ENCODE results near the gene FOXD4L1.
"Not testable (repeated sequence)": the region's sequence is repeated elsewhere in the genome, so short reads cannot be mapped to it uniquely, and the experiment has no call there.

FOXD4L1 gene

DNA sequence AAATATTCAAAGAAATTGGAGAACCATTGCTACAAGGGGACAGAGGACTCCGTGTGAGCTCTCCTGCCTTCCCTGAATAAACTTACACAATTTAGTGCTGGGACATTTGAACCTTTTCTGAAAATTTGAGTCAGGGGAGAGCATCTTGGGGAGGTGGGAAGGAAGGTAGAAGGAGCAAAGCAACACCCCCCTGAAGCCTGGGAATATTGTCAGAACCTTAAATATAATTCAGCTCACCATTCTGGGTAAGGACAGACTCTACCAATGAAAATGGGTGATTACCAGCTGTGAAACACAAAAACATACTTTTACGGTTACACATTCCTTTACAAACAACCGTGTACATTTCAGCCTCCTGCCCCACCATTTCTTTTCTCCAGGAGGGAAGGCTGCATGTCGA is at the start of gene FOXD4L1:
FOXD4L1 (plus strand) TSS at position 301 of the 400 bp plus-strand sequence. CDS start 592 bp downstream, outside the sequence.
- not testable (repeated sequence) for H3K4me3 ChIP-seq (ENCODE audit: low read depth, low read length)

DNA sequence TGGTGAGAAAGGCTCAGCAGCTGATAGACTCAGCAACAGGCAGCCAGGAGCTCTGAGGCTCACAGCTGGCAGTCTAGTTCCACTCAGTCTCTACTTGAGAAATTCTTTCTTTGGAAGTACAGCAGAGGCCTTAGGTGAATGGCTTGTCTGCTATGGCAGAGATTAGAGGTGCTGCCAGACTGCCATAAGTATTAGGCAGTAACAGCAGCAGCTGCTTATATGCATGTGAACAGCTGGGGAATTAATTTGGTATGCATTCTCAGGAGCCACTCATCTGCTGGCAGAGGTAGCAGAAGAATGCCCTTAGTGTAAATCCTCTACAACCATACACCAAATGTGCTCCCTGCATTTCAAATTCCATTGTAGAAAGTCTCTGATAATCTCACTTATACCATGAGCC is 32.7 kb upstream of the FOXD4L1 start:
- H3K4me3 ChIP-seq (ENCODE audit: low read depth, low read length) = not testable (repeated sequence)

DNA sequence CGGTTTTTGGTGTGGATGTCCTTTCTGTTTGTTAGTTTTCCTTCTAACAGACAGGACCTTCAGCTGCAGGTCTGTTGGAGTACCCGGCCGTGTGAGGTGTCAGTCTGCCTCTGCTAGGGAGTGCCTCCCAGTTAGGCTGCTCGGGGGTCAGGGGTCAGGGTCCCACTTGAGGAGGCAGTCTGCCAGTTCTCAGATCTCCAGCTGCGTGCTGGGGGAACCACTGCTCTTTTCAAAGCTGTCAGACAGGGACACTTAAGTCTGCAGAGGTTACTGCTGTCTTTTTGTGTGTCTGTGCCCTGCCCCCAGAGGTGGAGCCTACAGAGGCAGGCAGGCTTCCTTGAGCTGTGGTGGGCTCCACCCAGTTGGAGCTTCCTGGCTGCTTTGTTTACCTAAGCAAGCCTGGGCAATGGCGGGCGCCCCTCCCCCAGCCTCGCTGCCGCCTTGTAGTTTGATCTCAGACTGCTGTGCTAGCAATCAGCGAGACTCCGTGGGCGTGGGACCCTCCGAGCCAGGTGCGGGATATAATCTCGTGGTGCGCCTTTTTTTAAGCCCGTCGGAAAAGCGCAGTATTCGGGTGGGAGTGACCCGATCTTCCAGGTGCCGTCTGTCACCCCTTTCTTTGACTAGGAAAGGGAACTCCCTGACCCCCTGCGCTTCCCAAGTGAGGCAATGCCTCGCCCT is 21.6 kb upstream of the FOXD4L1 start:
- H3K4me3 ChIP-seq (ENCODE audit: low read depth, low read length) = not testable (repeated sequence)

DNA sequence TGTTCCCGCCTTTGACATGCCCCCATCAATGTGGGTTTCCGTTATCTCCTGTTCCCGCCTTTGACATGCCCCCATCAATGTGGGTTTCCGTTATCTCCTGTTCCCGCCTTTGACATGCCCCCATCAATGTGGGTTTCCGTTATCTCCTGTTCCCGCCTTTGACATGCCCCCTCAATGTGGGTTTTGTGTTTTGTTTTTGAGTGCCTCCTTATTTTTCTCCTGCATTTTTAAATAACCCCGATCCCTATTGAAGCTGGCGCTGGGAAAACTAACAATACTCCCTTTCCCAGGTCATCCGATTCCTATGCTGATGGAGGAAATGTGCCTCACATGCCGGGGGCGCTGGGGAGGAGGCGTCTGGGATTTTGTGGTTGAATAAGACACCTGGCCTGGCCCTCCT is 1.9 kb upstream of the FOXD4L1 start:
- H3K4me3 ChIP-seq (ENCODE audit: low read depth, low read length) = not testable (repeated sequence)

DNA sequence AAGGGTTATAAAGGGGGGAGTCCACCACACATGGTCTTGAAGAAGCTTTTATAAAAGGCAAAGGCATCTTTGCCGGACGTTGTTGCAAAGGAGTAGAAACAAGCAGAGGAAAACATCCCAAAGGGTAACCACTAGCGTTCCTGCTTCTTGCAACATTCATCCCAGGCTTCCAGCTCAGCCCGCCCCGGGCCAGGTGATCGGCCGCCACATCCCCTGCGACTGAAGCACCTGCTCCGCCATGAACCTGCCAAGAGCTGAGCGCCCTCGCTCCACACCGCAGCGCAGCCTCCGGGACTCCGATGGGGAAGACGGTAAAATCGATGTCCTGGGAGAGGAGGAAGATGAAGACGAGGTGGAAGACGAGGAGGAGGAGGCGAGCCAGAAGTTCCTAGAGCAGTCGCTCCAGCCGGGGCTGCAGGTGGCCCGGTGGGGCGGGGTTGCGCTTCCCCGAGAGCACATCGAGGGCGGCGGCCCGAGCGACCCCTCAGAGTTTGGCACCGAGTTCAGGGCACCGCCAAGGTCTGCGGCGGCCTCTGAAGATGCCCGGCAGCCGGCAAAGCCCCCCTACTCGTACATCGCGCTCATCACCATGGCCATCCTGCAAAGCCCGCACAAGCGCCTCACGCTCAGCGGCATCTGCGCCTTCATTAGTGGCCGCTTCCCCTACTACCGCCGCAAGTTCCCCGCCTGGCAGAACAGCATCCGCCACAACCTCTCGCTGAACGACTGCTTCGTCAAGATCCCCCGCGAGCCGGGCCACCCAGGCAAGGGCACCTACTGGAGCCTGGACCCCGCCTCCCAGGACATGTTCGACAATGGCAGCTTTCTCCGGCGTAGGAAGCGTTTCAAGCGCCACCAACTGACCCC is 787 bp downstream of the FOXD4L1 start:
- H3K4me3 ChIP-seq (ENCODE audit: low read depth, low read length) = not testable (repeated sequence)

DNA sequence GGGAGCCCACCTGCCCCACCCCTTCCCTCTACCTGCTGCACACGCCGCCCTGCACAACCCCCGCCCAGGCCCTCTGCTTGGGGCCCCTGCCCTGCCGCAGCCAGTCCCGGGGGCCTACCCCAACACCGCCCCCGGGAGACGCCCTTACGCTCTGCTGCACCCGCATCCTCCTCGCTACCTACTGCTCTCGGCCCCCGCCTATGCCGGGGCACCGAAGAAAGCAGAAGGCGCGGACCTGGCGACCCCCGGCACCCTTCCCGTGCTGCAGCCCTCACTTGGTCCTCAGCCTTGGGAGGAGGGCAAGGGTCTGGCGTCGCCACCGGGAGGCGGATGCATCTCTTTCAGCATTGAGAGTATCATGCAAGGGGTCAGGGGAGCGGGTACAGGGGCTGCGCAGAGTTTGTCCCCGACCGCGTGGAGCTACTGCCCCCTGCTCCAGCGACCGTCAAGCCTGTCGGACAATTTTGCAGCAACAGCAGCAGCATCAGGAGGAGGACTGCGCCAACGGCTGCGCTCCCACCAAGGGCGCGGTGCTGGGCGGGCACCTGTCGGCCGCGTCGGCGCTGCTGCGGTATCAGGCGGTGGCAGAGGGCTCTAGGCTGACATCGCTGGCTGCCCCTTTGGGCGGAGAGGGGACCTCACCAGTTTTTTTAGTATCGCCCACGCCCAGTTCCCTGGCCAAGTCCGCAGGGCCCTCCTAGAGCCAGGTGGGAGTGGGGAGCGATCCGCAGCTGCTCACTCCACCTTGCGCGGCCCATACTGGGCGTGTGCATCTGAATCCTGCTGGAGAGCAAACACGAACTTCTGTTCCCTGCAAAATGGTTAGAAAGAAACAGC is 1.6 kb downstream of the FOXD4L1 start:
- H3K4me3 ChIP-seq (ENCODE audit: low read depth, low read length) = not testable (repeated sequence)

DNA sequence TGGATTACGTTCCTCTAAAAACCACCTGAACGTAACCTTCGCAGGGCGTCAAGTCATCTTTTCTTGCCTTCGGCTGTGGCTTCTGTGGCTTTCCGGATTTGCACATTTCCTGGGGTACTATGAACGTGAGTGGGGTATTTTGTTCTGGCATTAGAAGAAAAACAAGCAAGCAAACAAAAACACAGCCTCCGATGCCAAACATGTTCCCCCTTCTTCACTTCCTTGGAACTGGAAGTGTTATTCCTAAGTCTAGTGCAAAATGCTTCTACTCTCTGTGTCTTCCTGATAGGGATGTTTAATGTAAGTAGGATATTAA is 2.2 kb downstream of the FOXD4L1 start:
- H3K4me3 ChIP-seq (ENCODE audit: low read depth, low read length) = not testable (repeated sequence)

DNA sequence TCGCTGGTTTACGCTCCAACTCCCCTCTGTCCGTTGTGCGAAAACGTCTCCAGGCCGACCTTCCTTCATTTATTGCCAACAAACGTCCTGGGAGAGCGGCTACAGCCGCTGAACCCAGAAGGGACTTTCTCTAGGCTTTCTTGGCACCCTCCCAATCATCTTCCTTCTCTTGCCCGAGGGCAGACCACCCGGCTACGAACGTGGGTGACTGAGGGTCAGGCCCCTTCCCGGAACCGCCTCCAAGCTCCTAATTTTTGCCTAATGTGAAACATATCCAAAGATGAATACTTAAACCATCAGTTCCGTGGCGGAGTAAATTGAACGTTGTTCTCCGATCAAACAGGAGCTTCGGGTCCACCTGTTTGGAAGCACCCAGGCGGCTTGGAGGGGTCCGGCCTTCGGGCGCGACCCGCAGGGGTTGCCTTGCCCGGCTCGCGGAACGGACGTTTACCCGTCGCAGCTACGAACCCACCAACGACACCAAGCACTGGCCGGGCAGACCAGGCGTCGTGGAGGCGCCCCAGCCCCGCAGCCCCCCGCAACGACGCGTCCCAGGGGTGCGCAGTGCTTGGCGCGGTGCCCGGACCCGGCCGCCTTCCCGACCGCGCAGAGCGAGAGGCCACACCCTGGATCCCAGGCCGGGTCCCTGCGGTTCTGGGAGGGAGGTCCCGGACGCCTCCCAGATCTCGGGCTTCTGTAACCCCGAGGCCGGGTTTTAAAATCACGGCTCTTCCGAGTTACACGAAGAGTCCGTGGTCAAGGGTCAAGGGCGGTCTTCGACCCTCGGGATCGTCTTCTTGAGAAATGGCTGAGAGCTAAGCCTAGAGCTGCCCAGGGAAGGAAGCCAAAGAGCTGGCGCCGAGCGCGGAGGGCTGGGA is 4.0 kb downstream of the FOXD4L1 start:
- peak overlapping the region; percentile 1 for H3K4me3 ChIP-seq (ENCODE audit: low read depth, low read length)

DNA sequence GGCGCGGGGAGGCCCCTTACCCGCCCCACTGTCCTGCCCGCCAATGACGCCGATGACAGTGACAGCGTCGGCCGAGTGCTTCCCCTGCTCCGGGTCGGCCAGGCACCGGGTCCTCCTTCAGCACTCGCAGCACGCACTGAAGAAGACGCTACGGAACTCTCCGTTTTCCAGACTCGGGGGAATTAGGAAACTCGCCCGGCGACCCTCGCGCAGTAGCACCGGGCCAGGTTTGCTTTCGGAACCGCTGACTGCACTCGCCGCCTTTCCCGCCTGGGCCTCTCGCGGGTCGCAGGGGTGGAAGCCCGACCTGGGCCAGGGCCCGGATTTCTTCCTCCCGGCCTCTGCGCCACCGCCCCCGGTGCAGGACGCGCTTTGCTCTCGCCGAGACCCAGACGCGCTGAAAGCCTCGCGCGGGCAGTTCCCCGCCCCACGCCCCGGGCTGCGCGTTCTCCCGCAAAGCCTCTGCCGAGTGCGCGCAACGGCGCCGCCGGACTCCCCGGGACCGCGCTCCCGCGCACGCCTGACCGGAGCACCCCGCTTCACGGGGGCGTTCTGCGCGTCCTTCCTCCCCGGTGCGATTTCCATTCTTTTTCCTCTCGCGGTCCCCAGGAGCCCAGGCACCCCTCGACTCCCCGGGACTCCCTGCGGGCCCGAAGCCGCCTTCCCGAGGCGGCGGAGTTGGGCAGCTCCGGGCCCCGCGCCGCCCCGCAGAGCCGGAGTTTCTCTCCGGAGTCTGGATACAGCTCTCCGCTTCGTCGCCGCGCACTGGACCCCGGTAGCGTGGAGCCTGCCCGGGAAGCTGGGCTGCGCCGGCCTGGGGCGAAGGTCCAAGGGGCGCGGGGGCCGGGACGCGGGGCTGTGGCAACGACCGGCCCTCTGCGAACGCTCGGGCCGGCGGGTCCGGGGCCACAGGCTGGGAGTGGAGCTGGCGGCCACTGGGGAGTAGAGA is 4.9 kb downstream of the FOXD4L1 start:
- H3K4me3 ChIP-seq (ENCODE audit: low read depth, low read length) = peak overlapping the region; percentile 1

DNA sequence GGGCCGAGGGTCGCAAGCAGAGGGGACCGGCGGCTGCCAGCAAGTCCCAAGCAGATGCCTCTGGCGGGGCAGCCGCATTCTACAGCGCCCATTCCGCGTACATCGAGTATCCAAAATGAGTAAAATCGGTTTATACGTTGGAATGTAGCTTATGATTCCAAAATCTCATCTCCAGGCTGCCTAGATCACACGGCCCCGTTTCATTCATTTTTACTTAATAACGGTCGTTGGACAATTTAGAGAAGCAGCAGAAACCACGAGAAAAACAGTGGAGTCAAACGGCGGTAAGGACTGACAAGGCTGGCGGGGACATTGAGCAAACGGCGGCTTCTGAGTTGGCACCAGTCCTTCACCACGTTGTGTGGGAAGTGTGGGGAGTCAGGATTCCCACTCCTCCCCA is 5.6 kb downstream of the FOXD4L1 start:
- H3K4me3 ChIP-seq (ENCODE audit: low read depth, low read length) = not testable (repeated sequence)

DNA sequence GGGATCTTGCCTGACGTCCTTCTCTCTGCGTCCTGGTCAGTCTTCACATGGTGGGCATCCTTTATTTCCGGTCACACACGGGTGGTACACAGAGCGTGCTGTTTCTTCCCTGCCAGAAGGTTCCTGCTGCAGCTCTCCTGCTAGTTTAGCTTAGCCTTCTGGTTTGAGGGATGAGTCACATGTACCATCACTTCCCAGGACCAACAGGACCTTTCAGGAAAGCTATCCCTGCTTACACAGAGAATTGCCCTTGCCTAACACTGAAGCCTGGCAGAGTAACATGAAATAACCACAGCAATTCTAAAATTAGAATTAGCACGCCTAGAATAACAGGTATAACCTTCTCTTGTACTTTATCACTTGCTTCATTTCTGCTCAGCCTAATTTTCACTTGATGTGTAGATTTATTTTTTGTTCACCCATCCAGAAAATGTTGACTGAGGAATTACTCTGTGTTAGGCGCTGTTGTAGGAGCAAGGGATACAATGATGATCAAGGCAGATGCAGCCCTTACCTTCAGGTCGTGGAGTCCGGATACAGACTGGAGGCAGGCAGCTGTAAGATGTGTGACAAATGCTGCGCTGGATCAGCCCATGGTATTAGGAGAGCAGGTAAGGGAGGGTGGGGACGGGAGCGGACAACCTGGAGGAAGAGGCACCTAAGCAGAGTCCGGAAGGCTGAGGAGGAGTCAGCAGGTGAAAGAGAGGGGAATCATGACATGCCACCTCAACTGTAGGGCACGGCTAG is 9.1 kb downstream of the FOXD4L1 start:
- not testable (repeated sequence) for H3K4me3 ChIP-seq (ENCODE audit: low read depth, low read length)

DNA sequence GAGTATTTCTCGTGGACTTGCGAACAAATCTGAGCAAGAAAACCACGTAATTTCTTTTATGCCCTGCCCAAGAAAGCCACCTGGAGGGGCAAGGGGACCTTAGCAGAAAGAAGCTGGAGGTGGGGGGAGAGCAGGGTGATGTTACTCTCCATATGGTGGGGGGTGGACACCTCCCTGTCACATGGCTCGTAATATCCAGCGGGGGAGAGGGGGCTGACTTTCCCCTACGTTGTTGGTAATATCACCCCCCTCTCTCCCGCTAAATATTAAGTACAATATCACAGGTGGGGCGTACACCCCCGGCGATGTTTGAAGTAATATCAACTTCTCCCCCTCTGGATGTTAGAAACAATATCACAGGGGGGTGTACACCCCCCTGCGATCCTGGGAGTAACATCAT is 9.7 kb downstream of the FOXD4L1 start:
- H3K4me3 ChIP-seq (ENCODE audit: low read depth, low read length) = not testable (repeated sequence)

DNA sequence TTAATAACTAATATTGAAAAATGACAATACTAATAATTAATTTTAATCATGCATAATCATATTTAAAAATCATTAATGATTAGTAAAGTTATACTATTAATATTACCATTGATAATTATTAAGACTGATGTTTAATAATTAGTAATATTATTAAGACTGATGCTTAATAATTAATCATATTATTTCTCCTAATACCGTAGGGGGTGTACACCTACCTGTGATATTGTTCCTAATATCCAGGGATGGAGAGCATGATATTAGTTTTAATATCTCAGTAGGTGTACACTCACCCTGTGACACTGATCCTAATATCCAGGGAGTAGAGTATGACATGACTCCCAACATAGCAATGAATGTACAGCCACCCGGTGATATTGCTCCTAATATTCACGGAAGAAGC is 12.4 kb downstream of the FOXD4L1 start:
- not testable (repeated sequence) for H3K4me3 ChIP-seq (ENCODE audit: low read depth, low read length)

DNA sequence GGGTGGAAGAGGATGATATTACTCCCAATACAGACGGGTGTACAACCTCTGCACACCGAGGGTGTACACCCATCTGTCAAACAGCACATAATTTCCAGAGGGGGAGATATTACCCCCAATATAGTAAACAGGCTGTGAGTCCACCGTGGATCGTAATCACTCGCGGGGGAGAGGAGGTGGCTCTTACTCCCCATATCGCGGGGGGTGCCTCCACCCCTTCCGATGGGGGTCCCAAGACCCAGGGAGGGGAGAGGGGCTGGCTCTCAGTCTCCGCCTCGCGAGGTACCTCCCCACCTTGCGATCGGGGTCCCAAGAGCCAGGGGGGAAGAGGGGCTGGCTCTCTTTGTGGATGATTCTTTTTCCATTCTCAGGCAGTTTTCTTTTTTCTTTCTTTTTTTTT is 13.4 kb downstream of the FOXD4L1 start:
- not testable (repeated sequence) for H3K4me3 ChIP-seq (ENCODE audit: low read depth, low read length)

DNA sequence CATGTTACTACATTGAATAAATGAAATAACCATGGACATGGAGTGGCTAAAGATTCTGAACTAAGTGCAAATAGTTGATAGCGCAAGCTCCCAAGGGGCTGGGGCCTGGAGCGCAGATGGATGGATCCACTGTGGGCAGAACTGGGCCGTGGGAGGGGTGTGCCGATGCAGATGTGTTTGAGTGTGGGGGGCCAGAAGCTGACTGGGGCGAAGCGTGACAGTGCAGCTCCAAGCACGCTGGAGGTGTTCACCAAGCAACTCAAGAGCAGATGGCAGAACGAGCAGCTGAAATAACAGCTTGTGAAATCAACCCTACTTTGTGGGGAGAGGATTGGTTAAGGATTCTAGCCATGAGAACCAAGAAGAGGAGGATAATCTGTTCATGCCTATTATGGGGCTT is 17.0 kb downstream of the FOXD4L1 start:
- H3K4me3 ChIP-seq (ENCODE audit: low read depth, low read length) = not testable (repeated sequence)

DNA sequence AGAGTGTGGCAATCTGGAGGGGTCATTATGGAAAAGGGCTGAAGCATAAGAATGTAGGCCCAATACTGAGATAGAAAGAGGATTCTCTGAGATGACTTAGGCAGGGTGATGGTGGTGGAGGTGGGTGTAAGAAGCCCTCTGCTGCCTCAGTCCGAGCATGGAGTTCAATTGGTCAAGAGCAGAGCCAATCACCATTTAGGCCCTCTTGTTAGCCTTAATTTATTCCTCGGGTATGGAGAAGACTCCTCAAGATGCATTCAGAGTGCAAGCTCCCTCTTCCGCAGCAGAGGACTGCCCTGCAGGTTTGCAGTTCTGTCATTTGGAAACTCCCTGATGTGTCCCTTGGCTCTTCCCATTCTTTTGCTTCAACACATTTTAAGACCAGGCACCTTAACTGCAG is 17.5 kb downstream of the FOXD4L1 start:
- H3K4me3 ChIP-seq (ENCODE audit: low read depth, low read length) = not testable (repeated sequence)

DNA sequence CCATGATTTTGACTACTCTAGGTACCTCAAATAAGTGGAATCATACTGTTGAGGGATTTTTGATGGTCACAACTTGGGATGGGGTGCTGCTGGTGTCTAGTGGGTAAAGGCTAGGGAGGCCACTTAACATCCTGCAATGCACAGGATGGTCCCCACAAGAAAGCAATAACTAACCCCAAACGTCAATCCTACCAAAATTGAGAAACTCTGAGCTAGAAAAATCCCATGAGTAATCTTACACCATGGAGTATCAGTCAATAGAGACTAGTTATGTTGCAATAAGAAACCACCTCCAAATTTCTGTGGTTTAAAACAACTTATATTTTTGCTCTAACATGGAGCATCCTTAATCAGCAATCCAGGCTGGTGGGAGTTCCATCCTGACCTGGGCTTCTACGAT is 18.6 kb downstream of the FOXD4L1 start:
- not testable (repeated sequence) for H3K4me3 ChIP-seq (ENCODE audit: low read depth, low read length)

DNA sequence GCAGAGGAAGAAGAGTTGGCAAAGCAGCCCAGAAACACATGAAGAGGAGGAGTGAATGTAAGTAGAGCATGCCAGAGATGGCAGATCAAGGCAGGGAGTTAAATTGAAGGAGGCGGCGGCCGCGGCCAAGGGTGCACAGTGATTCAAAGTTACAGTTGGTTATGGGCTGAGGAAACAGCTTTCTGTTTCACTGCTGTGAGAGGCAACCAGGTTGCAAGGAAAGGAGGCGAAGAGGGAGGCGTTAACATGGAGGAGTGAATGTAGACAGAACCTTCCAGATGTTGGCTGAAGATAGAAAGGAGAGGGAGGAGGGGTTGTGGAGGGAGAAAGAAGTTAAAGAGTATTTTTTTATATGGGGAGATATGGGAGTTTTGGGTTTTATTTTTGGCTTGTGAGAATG is 22.4 kb downstream of the FOXD4L1 start:
- H3K4me3 ChIP-seq (ENCODE audit: low read depth, low read length) = not testable (repeated sequence)

DNA sequence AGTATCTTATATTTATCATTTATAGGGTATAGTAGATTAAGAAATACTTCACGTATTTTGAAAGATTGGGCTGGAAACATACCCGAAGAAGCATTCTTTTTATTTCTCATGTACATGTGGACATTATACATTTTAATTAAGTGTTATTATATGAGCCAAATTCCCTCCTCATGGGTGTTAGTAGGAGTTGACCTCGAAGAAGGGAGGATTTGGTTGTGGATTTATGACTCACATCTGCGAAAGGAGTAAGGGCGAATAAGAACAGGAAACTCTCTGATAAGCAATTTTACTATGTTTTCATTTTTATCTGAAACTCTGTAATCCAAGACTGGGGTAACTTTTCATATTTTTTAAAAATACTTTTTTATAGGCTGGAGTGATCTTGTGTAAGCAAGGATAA is 23.0 kb downstream of the FOXD4L1 start:
- not testable (repeated sequence) for H3K4me3 ChIP-seq (ENCODE audit: low read depth, low read length)

Data from iPS-11a (cell line).